Choroid plexus epithelial cell (primary cell): ENCODE data around the gene VAMP2.

Experiments used
- DNase-seq: peaks from one replicate; pipeline ENCODE4 v3.0.0-alpha.2; 2010; ENCODE audit warnings: low read depth
- H3K4me3 ChIP-seq: 2 replicates; pipeline ENCODE4 v1.5.1; 2011; ENCODE audit warnings: low read depth, mild to moderate bottlenecking, control low read depth, low read length, moderate library complexity
- TF ChIP-seq, protein P1 (sequence below): conservative IDR thresholded peaks from 2 replicates; pipeline ENCODE4 v1.5.1; 2011; ENCODE audit warnings: low read depth, mild to moderate bottlenecking, control low read depth, inconsistent platforms, low read length, moderate library complexity

VAMP2 gene, protein sequence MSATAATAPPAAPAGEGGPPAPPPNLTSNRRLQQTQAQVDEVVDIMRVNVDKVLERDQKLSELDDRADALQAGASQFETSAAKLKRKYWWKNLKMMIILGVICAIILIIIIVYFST

DNA sequence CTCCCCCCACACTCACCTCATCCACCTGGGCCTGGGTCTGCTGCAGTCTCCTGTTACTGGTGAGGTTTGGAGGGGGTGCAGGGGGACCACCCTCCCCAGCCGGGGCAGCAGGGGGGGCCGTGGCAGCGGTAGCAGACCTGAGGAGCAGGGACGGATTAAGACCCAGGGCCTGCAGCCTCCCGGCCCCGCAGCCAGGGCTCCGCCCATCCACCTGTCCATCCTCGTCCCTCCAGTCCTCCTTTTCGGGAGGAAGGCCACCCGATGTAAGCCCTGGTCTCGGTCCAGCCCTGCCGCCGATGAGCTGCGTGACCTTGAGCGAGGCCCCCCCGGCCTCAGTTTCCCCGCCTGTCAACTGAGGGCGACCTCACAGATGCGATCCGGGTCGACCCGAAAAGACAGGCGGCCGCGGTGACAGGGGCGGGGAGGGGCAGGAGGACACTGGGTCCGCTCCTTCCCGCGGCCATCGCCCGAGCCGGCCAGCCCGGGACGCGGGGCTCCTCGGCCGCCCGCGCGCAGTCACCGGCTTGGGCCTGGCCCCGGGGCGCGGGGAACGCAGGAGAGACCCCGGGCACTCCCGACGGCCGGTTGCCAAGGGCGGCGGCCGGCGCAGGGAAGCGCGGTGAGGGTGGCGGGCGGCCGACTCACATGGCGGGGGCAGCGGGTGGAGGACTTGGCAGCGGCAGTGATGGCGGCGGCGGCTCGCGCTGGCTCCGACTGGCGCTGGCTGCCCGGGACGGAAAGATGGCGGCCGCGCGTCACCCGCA is at the start of gene VAMP2:
TSS of gene VAMP2 (minus strand) at position 716 of the 764 bp plus-strand sequence. CDS start at position 647, 69 bp downstream.
- peak within 1 kb of the TSS; percentile 93 for H3K4me3 ChIP-seq
- TF ChIP-seq, protein P1, sequence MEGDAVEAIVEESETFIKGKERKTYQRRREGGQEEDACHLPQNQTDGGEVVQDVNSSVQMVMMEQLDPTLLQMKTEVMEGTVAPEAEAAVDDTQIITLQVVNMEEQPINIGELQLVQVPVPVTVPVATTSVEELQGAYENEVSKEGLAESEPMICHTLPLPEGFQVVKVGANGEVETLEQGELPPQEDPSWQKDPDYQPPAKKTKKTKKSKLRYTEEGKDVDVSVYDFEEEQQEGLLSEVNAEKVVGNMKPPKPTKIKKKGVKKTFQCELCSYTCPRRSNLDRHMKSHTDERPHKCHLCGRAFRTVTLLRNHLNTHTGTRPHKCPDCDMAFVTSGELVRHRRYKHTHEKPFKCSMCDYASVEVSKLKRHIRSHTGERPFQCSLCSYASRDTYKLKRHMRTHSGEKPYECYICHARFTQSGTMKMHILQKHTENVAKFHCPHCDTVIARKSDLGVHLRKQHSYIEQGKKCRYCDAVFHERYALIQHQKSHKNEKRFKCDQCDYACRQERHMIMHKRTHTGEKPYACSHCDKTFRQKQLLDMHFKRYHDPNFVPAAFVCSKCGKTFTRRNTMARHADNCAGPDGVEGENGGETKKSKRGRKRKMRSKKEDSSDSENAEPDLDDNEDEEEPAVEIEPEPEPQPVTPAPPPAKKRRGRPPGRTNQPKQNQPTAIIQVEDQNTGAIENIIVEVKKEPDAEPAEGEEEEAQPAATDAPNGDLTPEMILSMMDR: no peak
- peak; percentile 66 for DNase-seq

DNA sequence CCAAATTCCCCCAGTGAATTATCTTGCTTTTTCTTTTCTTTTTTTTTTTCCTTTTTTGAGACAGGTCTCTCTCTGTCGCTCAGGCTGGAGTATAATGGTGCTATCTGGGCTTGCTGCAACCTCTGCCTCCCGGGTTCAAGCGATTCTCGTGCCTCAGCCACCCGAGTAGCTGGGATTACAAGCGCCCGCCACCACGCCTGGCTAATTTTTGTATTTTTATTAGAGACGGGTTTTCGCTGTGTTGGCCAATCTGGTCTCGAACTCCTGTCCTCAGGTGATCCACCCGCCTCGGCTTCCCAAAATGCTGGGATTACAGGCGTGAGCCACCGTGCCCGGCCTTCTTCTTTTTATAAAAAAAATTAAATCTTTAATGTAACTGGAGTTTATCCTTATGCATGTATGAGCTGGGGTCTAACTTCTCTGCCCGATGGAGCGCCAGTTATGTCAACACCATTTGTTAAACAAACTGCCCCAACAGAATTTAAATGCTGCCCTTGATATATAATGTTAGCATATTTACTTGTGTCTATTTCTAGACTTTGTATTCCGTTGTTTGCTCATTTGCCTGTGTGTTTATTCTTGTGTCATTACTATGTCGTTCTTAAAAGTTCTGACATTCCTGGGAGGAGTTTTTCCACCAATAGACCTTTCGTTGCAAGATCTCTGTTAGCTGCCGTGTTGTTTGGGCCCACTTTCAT is 48.2 kb upstream of the VAMP2 start:
- H3K4me3 ChIP-seq: peak overlapping the region; percentile 75
- TF ChIP-seq, protein P1: no peak
- DNase-seq: no peak

DNA sequence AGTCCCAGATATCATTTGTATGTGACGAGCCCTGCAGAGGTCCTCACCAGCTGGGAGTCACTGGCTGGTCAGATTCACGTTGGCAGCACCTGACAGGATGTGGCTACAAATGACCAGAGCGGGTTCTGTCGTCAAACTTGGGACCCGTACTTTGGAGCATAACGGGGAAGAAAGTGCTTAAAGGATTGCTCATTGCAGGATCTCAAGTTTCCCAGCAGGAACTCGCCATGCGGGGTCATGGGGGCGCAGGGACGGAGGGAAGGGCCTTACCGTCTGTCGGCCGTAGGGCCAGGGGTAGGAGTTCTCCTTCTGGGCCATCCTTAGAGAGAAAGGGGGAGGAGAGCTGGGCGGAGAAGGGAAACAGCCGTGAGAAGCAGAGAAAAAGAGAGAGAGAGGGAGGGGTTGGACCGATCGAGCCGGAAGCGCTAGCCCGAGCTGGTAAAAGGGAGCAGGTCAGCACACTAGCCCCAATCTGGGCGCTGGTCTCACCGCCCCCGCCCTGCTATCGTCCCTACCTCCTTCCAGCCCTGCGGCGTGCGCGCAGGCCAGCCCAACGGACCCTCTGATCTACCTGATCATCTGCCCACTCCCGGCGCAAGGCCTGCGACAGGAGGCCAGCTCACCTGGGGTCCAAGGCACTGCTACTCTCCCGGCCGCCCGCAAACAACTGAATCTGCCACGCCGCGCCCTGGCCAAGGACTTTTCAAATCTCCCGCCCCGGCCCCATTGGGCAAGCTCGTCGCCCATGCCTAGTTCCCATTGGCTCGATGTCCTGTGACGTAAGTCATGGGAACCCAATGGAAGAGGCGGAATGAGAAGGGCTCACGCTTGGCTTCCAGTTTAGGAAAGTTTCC is 47.4 kb upstream of the VAMP2 start, which contains the start of gene AURKB:
TSS of gene AURKB (minus strand) at position 669 of the 854 bp plus-strand sequence. CDS start at position 318, 351 bp downstream.
- peak; percentile 98 for DNase-seq
- TF ChIP-seq, protein P1: no peak
- H3K4me3 ChIP-seq: peak within 1 kb of the TSS; percentile 75

DNA sequence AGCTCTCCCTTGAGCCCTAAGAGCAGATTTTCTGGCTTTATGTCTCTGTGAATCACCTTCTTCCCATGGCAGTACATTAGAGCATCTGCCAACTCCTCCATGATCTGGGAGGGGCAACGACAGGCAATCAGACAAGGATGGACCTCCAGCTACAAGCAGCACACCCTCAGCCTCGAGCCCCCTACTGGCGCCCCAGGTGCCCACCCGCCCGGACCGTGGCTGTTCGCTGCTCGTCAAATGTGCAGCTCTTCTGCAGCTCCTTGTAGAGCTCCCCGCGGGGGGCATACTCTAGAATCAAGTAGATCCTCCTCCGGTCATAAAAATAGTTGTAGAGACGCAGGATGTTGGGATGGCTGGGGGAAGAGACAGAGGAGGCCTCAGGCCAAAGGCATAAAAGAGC is 43.8 kb upstream of the VAMP2 start:
- no peak overlapping the region for H3K4me3 ChIP-seq
- no peak for DNase-seq
- TF ChIP-seq, protein P1: no peak

DNA sequence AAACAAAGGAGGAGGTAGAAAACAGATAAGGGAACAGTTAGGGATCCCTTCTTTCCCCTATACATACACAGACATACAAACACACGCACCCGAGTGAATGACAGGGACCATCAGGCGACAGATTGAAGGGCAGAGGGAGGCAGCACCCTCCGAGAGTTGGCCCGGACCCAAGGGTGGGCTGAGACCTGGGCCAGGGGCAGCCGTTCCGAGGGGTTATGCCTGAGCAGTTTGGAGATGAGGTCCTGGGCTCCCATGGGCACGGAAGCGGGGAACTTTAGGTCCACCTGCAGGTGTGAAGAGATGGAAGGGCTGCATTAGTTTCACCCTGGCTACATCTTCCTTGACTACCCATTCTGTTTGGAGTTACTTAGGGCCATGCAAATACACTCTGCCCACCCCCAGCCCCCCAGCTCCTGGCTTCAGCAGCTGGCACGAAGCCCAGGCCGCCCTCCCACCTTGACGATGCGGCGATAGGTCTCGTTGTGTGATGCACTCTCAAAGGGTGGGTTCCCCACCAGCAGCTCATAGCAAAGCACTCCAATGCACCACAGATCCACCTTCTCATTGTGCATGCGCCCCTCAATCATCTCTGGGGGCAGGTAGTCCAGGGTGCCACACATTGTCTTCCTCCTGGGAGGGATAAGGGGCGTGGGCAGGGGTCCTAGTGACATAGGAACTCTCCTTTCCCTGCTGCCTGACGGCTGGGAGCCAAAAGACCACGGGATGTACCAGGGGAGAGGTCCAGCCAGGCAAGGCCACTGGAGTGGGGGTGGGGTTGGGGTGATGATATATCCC is 42.2 kb upstream of the VAMP2 start:
- DNase-seq: no peak
- TF ChIP-seq, protein P1: no peak
- H3K4me3 ChIP-seq: no peak overlapping the region
